Type B pancreatic cell (in vitro differentiated cells): ENCODE results near the gene RYR2. TPM values are rescaled to one million over a fixed set of nuclear protein-coding genes. Genes with fewer than 3 reads are reported as not detected.

Experiments used
- DNase-seq: peaks from one replicate; pipeline ENCODE4 v3.0.0; 2021; ENCODE audit warnings: mixed read lengths; ENCODE audit not compliant: unreplicated experiment; ENCODE audit errors: extremely low spot score
- H3K27ac Mint-ChIP-seq: 2 replicates; pipeline ENCODE4 v1.8.0; 2021; ENCODE audit warnings: mild to moderate bottlenecking, mixed read lengths
- H3K27me3 Mint-ChIP-seq: 2 replicates; pipeline ENCODE4 v1.8.0; 2021; ENCODE audit warnings: mixed read lengths
- H3K36me3 Mint-ChIP-seq: 2 replicates; pipeline ENCODE4 v1.8.0; 2021; ENCODE audit warnings: mixed read lengths
- H3K4me1 Mint-ChIP-seq: one replicate; pipeline ENCODE4 v1.8.0; 2021; ENCODE audit warnings: mixed read lengths; ENCODE audit not compliant: unreplicated experiment
- H3K4me3 Mint-ChIP-seq: 2 replicates; pipeline ENCODE4 v1.8.0; 2021; ENCODE audit warnings: mild to moderate bottlenecking, mixed read lengths
- H3K9me3 Mint-ChIP-seq: 2 replicates; pipeline ENCODE4 v1.8.0; 2021; ENCODE audit warnings: mixed read lengths
- CTCF ChIP-seq: fragments of 200-600 bp; sonication (generic); conservative IDR thresholded peaks from 2 replicates; pipeline ENCODE4 v1.5.0; 2021; ENCODE audit warnings: antibody characterized with exemption, mild to moderate bottlenecking
- total RNA-seq: library from RNA; stranded (reverse); gene quantifications from 2 replicates; pipeline ENCODE4 v1.2.1, GENCODE V29; 2021; ENCODE audit warnings: low replicate concordance

The RYR2 gene
- total RNA-seq, 1 donor from 2014 or later: 0.58 TPM

GRCh38 chr1:237170149-237170548, 128.2 kb downstream of the RYR2 start:
- Mint-ChIP-seq H3K9me3 (no peaks in the 10 kb centered on the region), H3K4me1 (no peaks in the 10 kb centered on the region), H3K4me3 (no peak overlapping the region), H3K36me3 (no peaks in the 10 kb centered on the region), H3K27ac (no peak overlapping the region), H3K27me3 (no peaks in the 10 kb centered on the region)
- no peak for DNase-seq
- no peak for TF ChIP-seq CTCF

- H3K9me3 Mint-ChIP-seq: no peaks in the 10 kb centered on the region
- H3K27me3 Mint-ChIP-seq: no peaks in the 10 kb centered on the region
- H3K36me3 Mint-ChIP-seq: no peaks in the 10 kb centered on the region
- H3K4me1 Mint-ChIP-seq: no peaks in the 10 kb centered on the region
- no peak for DNase-seq
- no peak for TF ChIP-seq CTCF
- no peak overlapping the region for H3K4me3 Mint-ChIP-seq
- H3K27ac Mint-ChIP-seq: no peak overlapping the region
Observed at GRCh38 chr1:237171454-237172117, 129.6 kb downstream of the RYR2 start.

- H3K27ac Mint-ChIP-seq: no peak overlapping the region
- no peaks in the 10 kb centered on the region for H3K27me3 Mint-ChIP-seq
- no peaks in the 10 kb centered on the region for H3K9me3 Mint-ChIP-seq
- no peak overlapping the region for H3K4me3 Mint-ChIP-seq
- TF ChIP-seq CTCF: no peak
- H3K36me3 Mint-ChIP-seq: no peaks in the 10 kb centered on the region
- DNase-seq: no peak
- H3K4me1 Mint-ChIP-seq: no peaks in the 10 kb centered on the region
Observed at GRCh38 chr1:237172118-237172485, 130.1 kb downstream of the RYR2 start.

GRCh38 chr1:237179503-237179902, 137.5 kb downstream of the RYR2 start:
- Mint-ChIP-seq H3K4me1 (no peaks in the 10 kb centered on the region), H3K36me3 (no peaks in the 10 kb centered on the region), H3K4me3 (no peak overlapping the region), H3K27me3 (no peaks in the 10 kb centered on the region), H3K9me3 (no peaks in the 10 kb centered on the region), H3K27ac (no peak overlapping the region)
- DNase-seq: no peak
- TF ChIP-seq CTCF: no peak

GRCh38 chr1:237180256-237180655, 138.3 kb downstream of the RYR2 start:
- no peaks in the 10 kb centered on the region for H3K9me3 Mint-ChIP-seq
- H3K4me1 Mint-ChIP-seq: no peaks in the 10 kb centered on the region
- H3K36me3 Mint-ChIP-seq: no peaks in the 10 kb centered on the region
- H3K4me3 Mint-ChIP-seq: no peak overlapping the region
- no peaks in the 10 kb centered on the region for H3K27me3 Mint-ChIP-seq
- no peak for DNase-seq
- H3K27ac Mint-ChIP-seq: no peak overlapping the region
- TF ChIP-seq CTCF: no peak
